Kidney epithelial cell (primary cell): ENCODE data around the gene RIPK3. TPM values are rescaled to one million over a fixed set of nuclear protein-coding genes. Genes with fewer than 3 reads are reported as not detected.

Experiments used
- DNase-seq: peaks from one replicate; pipeline ENCODE4 v3.0.0-alpha.2; 2010; ENCODE audit warnings: low read depth
- H3K27me3 ChIP-seq: 2 replicates; pipeline ENCODE4 v1.6.0; 2011; ENCODE audit warnings: low read length; ENCODE audit not compliant: control insufficient read depth, insufficient read depth
- H3K36me3 ChIP-seq: 2 replicates; pipeline ENCODE4 v1.5.1; 2011; ENCODE audit warnings: low read length; ENCODE audit not compliant: control insufficient read depth, insufficient read depth
- H3K4me3 ChIP-seq: 2 replicates; pipeline ENCODE4 v1.5.1; 2011; ENCODE audit warnings: low read depth, mild to moderate bottlenecking, control low read depth, low read length
- CTCF ChIP-seq: IDR thresholded peaks from 2 replicates; pipeline ENCODE4 v1.5.1; 2011; ENCODE audit warnings: mild to moderate bottlenecking, moderate library complexity, low read length, control low read depth, inconsistent platforms; ENCODE audit not compliant: insufficient read depth, poor library complexity, severe bottlenecking
- total RNA-seq: library from RNA; depleted of rRNA; stranded (reverse); fragments of >200 nt; gene quantifications from 2 replicates; pipeline ENCODE4 v1.2.3, GENCODE V29; 2015

Gene RIPK3
- total RNA-seq, 1 donor from 2014 or later: 2.3 TPM

- Histone ChIP-seq H3K4me3 (no peak overlapping the region), H3K36me3 (no peaks in the 10 kb centered on the region), H3K27me3 (peaks cover 52% of the 10 kb centered on the region)
- TF ChIP-seq CTCF: no peak
- DNase-seq: no peak
Observed at GRCh38 chr14:24335461-24336171, 4.2 kb downstream of the RIPK3 start.

GRCh38 chr14:24334431-24335291 is 5.1 kb downstream of the RIPK3 start, which contains the start of gene ADCY4:
Gene ADCY4, minus strand, starts transcription at chr14:24335071. Its CDS starts 419 bp downstream, at chr14:24334652.
- Histone ChIP-seq H3K27me3 (peaks cover 46% of the 10 kb centered on the region), H3K36me3 (no peaks in the 10 kb centered on the region), H3K4me3 (peak within 1 kb of the TSS; percentile 16)
- TF ChIP-seq CTCF: no peak
- no peak for DNase-seq

- Histone ChIP-seq H3K27me3 (peaks cover 33% of the 10 kb centered on the region), H3K4me3 (peak overlapping the region; percentile 7)
- no peak for DNase-seq
Observed at GRCh38 chr14:24332268-24332993, 7.4 kb downstream of the RIPK3 start.

GRCh38 chr14:24331731-24332267 is 8.0 kb downstream of the RIPK3 start:
- Histone ChIP-seq H3K36me3 (no peaks in the 10 kb centered on the region), H3K27me3 (peaks cover 30% of the 10 kb centered on the region), H3K4me3 (no peak overlapping the region)
- TF ChIP-seq CTCF: no peak
- DNase-seq: no peak

More at GRCh38 chr14:24332268-24332993, 7.4 kb downstream of the RIPK3 start:
- H3K36me3 ChIP-seq: no peaks in the 10 kb centered on the region
- peak; percentile 73 for TF ChIP-seq CTCF

- H3K4me3 ChIP-seq: no peak overlapping the region
- peaks cover 30% of the 10 kb centered on the region for H3K27me3 ChIP-seq
- H3K36me3 ChIP-seq: no peaks in the 10 kb centered on the region
- TF ChIP-seq CTCF: no peak
- DNase-seq: no peak
Observed at GRCh38 chr14:24330973-24331674, 8.7 kb downstream of the RIPK3 start.
